K562 (cell line): ENCODE results near the gene LPIN1. TPM values are rescaled to one million over a fixed set of nuclear protein-coding genes. Genes with fewer than 3 reads are reported as not detected.

ENCODE experiments used
- E2F6 ChIP-seq, 2 experiments: IDR thresholded peaks; 2 replicates each; pipeline ENCODE4 v1.6.1; 2011; ENCODE audit warnings: borderline replicate concordance in 1 of 2, control low read depth in 1 of 2, low read depth in 1 of 2, low read length in 1 of 2, mild to moderate bottlenecking in 1 of 2, mixed read lengths in 1 of 2, moderate library complexity in 1 of 2; ENCODE audit not compliant: insufficient read depth in 1 of 2, insufficient read length in 1 of 2, poor library complexity in 1 of 2, severe bottlenecking in 1 of 2; ENCODE audit errors: extremely low read depth in 1 of 2
- FOXP1 ChIP-seq: sonication (generic); formaldehyde crosslinking; IDR thresholded peaks from 2 replicates; pipeline ENCODE4 v1.8.0; 2022; ENCODE audit warnings: mild to moderate bottlenecking, missing genetic modification reagents
- HNRNPH1 ChIP-seq: fragments of 200-400 bp; formaldehyde crosslinking; optimal IDR thresholded peaks from 2 replicates; pipeline ENCODE3; 2017; ENCODE audit warnings: low read depth, mild to moderate bottlenecking, low read length, moderate library complexity
- HOXB6 ChIP-seq: fragments of 250-450 bp; sonication (Bioruptor Pico); IDR thresholded peaks from 2 replicates; pipeline ENCODE4 v1.5.1; 2022; ENCODE audit warnings: mild to moderate bottlenecking, borderline replicate concordance
- LARP7 ChIP-seq: fragments of 450-650 bp; IDR thresholded peaks from 2 replicates; pipeline ENCODE4 v1.6.1; 2016
- POLR2AphosphoS2 ChIP-seq: IDR thresholded peaks from 2 replicates; pipeline ENCODE4 v1.6.1; 2012; ENCODE audit warnings: low read length, improper control_type of control experiment
- SRSF7 ChIP-seq: fragments of 200-400 bp; formaldehyde crosslinking; optimal IDR thresholded peaks from 2 replicates; pipeline ENCODE3; 2017; ENCODE audit warnings: mild to moderate bottlenecking, low read depth, low read length
- THAP7 ChIP-seq: fragments of 250-450 bp; sonication (Bioruptor Pico); IDR thresholded peaks from 2 replicates; pipeline ENCODE4 v1.5.0; 2021
- ZNF311 ChIP-seq: fragments of 250-450 bp; sonication (Bioruptor Pico); IDR thresholded peaks from 2 replicates; pipeline ENCODE4 v1.4.0; 2020; ENCODE audit warnings: mild to moderate bottlenecking, moderate library complexity
- ZNF408 ChIP-seq: fragments of 250-450 bp; sonication (Bioruptor Pico); IDR thresholded peaks from 2 replicates; pipeline ENCODE4 v1.4.0; 2020; ENCODE audit warnings: low read depth, mild to moderate bottlenecking, moderate library complexity
- ZNF41 ChIP-seq: fragments of 250-450 bp; sonication (Bioruptor Pico); conservative IDR thresholded peaks from 2 replicates; pipeline ENCODE4 v1.4.0; 2020; ENCODE audit warnings: mild to moderate bottlenecking
- ZNF444 ChIP-seq: fragments of 250-450 bp; sonication (Bioruptor Pico); IDR thresholded peaks from 2 replicates; pipeline ENCODE4 v1.4.0; 2020; ENCODE audit warnings: mild to moderate bottlenecking, moderate library complexity
- ZNF449 ChIP-seq: fragments of 250-450 bp; sonication (Bioruptor Pico); IDR thresholded peaks from 2 replicates; pipeline ENCODE4 v1.8.0; 2022; ENCODE audit warnings: moderate library complexity, mild to moderate bottlenecking, inconsistent platforms
- ZNF592 ChIP-seq: fragments of 450-650 bp; IDR thresholded peaks from 2 replicates; pipeline ENCODE4 v1.6.1; 2017; ENCODE audit warnings: antibody characterized with exemption, mild to moderate bottlenecking
- ZNF778 ChIP-seq: fragments of 450-650 bp; formaldehyde crosslinking; IDR thresholded peaks from 2 replicates; pipeline ENCODE4 v1.4.0; 2020; ENCODE audit warnings: mild to moderate bottlenecking, moderate library complexity
- polyA plus RNA-seq, 8 experiments: library from polyadenylated mRNA; depleted of rRNA in 4 of 8; stranded (reverse) in 5 of 8; unstranded in 3 of 8; fragments of >200 nt; fragmentation: Nextera tagmentation in 2 of 8; fragmentation: Illumina TruSeq in 1 of 8; extraction: Ambion mirVana in 2 of 8; extraction: Trizol in 1 of 8; gene quantifications; 2 replicates each; pipeline versions ENCODE4 v1.2.1 to v1.2.3, GENCODE V29; 2011 to 2014; ENCODE audit warnings: inconsistent platforms in 1 of 8, missing spikeins in 1 of 8
- total RNA-seq, 7 experiments: library from RNA; depleted of rRNA in 6 of 7; stranded (reverse); fragments of >200 nt in 6 of 7; fragmentation: Illumina TruSeq in 2 of 7; extraction: Trizol in 2 of 7; gene quantifications; 2 replicates each; pipeline versions ENCODE4 v1.2.1 to v1.2.3, GENCODE V29; 2011 to 2021; ENCODE audit warnings: low replicate concordance in 1 of 7
- TF ChIP-seq, protein P1 (sequence below): sonication (generic); formaldehyde crosslinking; IDR thresholded peaks from 2 replicates; pipeline ENCODE4 v1.8.1; 2023; ENCODE audit warnings: mild to moderate bottlenecking, missing genetic modification reagents

Gene LPIN1
- total and polyA plus RNA-seq, 9 of the 15 experiments (the other 6 are each of a cell fraction or from before 2014, with no cell fraction given): 9.2 to 84.0 (median 27.8) TPM

DNA sequence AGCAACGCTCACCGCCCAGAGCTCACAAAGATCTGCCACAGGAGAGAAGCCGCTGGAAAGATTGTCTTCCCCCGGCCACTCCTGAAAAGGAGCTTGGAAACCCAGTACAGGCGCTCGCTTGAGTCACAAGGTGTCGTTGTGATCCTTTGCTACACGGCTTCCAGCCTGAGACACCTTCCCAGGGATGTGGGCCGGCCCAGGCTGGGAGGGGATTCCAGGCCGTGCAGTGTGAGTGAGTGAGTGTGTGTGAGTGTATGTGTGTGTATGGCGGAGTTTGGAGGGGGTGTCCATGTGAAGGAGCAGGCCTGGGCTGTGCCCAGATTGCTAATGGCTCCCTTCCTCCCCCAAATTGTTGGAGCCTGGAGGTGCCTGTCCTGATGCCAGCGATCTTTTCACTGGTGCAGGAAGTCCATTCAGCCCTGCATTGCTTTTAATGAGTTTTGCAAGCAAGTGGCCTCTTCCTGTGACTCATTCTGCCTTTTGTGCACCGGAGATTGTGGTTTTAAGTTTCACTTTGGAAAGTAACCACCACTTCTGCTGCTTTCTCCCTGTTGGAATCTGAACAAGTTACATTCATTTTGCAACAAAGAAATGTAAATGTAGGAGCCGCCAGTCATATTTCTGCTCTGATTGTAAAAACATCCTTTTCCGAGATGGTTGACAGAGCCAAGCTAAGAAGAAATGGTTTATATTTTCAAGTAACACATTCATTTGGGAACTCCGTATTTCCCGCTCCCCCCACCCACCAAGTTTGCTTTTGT is 83.7 kb downstream of the LPIN1 start (continued):
- TF ChIP-seq ZNF311 (CRISPR knock-in tag) (no peak), ZNF592 (0 out of 2 replicates have a peak, but pooled peaks have one; percentile 26), SRSF7 (no peak), ZNF778 (CRISPR knock-in tag) (no peak), LARP7 (0 out of 2 replicates have a peak, but pooled peaks have one; percentile 48), E2F6 (IDR thresholded peaks at IDR 0.05; ENCODE audit: borderline replicate concordance in 1 of 2, extremely low read depth in 1 of 2, insufficient read depth in 1 of 2, insufficient read length in 1 of 2, low read depth in 1 of 2, low read length in 1 of 2, poor library complexity in 1 of 2, severe bottlenecking in 1 of 2) (no peak), ZNF41 (CRISPR knock-in tag) (no peak), FOXP1 (no peak), ZNF408 (CRISPR knock-in tag) (no peak), ZNF449 (CRISPR knock-in tag) (no peak), HNRNPH1 (no peak), POLR2AphosphoS2 (no peak), ZNF444 (CRISPR knock-in tag) (no peak), THAP7 (no peak), HOXB6 (no peak)
- TF ChIP-seq, protein P1, sequence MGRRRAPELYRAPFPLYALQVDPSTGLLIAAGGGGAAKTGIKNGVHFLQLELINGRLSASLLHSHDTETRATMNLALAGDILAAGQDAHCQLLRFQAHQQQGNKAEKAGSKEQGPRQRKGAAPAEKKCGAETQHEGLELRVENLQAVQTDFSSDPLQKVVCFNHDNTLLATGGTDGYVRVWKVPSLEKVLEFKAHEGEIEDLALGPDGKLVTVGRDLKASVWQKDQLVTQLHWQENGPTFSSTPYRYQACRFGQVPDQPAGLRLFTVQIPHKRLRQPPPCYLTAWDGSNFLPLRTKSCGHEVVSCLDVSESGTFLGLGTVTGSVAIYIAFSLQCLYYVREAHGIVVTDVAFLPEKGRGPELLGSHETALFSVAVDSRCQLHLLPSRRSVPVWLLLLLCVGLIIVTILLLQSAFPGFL (CRISPR knock-in tag): no peak
